ENCODE data around the gene TBC1D22A.

Gene TBC1D22A

DNA sequence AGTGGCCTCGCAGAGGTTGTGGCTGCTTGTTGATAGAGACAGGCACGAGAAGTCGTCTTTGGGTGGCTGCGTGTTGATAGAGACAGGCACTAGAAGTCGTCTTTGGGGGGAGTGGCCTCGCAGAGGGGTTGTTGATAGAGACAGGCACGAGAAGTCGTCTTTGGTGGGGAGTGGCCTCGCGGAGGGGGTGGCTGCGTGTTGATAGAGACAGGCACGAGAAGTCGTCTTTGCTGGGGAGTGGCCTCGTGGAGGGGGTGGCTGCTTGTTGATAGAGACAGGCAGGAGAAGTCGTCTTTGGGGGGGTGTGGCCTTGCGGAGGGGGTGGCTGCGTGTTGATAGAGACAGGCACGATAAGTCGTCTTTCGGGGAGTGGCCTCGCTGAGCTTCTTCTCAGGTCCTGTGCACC is 328.8 kb downstream of the TBC1D22A start:
- DNase-seq, result no peak

DNA sequence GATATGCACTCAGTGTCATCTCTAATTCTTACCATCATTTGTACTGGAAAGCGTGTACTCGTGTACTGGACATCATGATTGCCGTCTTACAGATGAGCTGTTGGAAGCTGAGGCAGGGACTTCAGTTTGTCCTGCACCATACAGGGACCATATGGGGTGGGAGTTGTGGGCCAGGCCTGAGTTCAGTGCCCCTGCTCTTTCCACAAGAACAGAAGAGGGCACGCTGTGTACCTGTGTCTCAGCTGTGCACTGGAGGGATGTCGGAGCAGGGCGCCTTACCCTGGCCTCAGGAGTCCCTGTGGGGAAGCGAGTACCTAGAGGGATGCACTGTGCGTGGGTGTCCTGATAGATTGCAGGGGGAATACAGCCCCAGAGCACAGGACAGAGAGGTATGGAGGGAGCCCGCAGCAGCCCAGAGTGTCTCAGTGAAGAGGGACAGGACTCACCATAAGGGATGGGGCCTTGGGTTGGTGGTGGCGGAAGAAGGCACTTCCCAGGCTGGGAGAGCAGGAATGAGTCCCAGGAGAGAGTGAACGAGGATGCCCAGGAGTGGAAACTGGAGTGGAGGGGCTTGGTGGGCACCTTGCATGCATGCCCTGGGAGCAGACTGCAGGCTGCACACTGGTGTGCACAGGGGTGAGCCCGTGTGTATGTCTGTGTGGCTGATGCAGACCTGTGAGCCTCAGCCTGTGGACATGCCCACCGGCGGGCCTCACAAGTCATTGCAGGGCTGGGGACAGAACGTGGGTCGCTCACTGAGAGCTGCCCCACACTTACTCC is 329.7 kb downstream of the TBC1D22A start:
- no peak for DNase-seq

DNA sequence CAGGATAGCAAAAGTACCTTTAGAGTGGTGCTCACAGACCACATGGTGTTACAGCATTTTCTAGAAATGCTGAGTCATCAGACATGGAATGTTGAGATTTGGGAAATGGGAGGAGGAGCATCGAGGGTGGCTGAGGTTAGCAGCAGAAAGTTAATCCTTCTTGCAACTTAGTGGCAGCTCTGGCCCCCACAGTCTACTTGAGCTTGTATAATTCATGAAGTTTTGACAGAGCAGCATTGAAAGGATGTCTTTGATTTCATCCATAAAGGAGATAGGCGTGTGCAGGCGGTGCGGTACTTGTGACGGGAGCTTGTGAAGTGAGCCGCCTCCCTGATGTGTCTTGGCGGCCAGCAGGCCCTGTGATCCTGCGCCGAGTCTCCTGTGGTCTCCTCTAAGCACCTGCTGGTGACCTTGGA is 330.5 kb downstream of the TBC1D22A start:
- peak; percentile 36 for DNase-seq

DNA sequence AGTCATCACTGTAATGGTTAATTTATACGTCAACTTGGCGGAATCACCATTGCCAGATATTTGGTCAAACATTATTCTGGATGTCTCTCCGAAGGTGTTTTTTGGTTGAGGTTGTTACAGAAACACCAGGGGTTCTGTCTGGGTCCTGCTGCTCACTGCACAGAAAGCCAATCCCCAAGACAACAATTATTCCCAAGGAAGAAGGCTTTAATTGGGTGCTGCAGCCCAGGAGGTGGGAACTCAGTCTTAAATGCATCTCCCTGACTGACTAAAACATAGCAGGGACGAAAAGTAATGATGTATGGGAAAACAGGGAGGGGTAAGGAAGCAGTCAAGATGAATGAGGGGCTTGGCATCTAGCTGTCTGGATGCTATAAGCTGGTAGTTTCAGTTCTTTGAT is 331.3 kb downstream of the TBC1D22A start:
- DNase-seq, result no peak

DNA sequence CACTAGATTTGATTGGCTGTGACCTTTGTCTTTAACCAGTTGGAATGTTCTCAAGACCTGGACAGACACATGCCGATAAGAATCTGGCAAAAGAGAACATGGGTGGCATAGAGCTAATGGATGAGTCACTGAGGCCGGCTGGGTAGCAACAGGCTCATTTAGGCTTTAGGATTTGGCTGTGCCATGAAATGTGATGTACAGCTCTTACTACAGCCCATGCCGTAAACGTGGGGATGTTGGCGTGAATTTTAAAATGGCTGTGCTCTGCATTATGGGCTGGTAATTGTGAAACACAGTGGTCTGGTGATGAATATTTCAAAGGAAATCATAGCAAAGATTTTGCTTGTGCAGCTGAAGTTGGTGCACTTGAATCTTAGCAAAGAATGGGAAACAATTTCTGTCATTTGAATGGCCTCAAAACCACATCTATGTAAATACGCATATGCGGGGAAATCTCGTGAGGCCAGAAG is 332.4 kb downstream of the TBC1D22A start:
- no peak for DNase-seq

DNA sequence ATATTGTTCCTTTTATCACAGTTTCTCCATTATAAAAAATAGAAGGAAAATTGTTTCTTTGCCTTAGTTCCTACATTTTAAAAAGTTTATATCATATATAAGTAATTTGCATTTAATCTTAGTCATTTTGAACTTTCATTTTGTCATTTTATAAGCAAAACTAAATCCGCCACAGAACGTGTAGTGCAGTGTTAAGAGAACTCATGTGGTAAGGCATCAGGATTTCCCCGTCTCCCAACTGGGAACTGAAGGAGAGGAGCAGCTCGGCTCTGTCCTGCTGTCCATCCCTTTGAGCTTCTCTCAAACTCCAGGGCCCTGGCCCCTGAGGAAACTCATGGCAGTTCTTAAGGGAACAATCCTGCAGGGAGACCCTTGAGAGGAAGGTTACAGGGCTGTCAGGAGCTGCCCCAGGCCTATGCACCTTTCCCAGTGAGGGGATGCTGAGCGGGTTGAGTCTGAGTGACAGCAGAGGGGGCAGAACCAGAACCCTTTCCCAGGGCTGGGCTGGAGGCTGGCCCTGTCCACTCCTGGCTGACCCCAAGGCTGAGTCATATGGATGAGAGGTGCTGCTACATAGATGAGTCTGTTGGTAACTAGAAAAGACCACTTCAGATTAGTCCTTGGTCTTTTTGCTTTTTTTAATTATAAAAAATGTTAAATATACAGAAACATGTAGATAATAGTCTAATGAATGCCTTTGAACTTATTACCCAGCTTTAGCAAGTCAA is 333.1 kb downstream of the TBC1D22A start:
- no peak for DNase-seq

DNA sequence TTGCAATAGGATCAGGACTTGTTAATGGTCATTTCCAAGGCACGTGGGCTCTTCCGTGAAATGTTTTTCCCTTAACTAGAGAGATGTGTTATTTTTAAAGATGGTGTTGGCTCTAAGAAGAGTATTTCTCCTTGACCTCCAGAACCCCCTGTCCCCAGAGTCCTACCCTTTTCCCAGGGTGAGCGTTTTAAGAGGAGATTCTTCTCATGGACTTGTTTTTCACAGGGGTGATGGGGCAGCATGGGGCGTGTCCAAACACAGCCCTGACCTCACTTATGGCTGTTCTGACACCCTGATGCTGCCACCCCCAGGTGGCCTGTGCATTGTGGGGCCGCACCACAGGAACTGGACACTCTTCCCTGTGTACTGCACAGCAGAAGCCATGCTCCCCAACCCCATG is 335.7 kb downstream of the TBC1D22A start:
- DNase-seq, result no peak

DNA sequence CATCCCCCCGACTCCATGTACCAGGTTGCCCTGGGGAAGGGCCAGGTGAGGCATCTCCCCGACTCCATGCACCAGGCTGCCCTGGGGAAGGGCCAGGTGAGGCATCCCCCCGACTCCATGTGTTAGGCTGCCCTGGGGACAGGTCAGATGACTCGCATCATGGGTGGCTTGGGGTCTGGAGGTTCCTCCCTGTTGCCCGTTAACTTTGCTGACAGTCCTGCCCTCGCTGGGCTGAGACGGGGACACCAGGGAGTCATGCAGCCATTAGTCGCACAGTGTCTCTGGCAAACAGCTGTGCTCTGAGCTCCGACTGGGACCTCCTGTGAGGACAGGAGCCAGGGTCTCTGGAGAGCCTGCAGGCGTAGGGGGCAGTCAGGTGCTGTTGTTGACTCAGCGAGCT is 336.1 kb downstream of the TBC1D22A start:
- peak; percentile 17 for DNase-seq

DNA sequence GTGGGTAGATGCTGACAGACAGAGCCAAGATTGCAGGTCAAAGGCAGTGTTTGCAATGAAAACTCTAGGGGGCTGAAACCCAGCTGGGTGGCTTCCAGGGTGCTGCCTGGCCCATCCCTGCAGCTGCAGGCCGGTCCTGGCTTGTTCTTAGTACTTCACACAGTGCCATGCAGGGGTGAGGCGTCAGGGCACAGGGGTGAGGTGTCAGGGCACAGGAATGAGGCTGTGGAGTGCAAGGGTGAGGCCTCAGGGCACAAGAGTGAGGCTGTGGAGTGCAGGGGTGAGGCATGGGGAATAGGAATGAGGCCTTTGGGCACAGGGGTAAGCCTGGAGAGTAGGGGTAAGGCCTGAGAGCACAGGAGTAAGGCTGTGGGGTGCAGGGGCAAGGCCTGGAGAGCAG is 337.6 kb downstream of the TBC1D22A start:
- no peak for DNase-seq

DNA sequence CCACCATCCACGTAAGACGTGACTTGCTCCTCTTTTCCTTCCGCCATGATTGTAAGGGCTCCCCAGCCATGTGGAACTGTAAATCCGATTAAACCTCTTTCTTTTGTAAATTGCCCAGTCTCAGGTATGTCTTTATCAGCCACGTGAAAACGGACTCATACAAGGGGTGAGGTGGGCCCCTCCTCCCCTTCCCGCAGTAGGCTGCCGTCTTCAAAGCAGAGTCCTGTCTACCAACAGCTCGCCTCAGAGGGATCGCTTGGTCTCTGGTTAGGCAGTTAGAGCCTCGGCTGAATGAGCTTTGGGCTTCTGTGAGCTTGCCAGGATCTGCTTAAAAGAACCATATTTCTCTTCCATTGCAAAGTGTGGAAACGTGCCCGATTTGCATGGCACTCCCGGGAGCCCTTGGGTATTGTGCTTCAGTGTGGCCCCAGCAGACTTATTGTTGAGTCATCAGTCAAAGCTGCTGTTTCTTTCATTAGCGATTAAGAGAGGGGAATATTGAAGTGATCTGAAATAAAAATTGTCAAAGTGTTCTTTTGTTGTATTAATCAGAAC is 338.3 kb downstream of the TBC1D22A start:
- no peak for DNase-seq

DNA sequence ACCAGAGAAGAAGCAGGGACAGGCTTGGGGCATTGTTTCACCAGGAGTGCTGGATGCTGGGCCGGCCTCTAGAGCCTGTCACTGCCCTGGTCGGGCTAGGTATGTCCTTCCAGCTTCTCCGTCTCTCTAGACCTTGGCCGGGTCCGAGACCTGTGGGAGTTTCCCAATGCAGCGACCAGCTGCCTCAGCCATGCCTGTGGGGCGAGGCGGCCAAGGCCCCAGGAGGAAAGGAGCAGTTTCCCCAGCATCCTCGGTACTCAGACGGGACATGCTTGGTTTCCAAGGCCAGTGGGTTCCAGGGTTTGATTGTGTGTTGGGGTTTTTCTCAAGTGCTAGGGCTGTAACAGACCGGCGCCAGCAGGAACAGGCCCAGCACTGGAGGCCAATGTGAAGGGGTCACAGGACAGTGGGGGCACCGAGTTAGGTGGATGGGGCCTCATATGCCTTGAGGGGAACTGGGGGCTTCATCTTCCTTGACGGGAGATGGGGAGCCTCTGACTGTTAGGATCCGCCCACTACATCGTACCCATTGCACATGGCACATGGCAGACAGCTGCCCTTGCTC is 339.0 kb downstream of the TBC1D22A start:
- no peak for DNase-seq

DNA sequence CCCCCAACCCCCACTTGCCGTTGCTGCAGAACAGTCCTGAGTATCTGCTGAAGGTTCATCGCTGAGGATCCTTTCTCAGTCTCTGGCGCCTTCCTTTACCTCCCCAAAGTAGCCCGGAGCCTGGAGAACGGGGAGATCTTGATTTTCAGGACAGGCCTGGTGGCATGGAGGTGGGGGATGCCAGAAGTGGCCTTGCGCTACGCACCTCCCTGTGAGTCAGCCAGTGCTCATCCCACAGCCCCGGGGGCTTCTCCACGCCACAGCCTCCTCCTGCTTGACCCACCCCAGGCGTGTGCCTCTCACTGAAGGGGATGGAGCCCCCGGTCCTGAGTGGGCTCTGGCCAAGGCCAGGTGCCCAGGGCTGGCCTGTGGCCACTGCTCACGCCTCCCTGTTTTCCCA is 339.6 kb downstream of the TBC1D22A start:
- no peak for DNase-seq

DNA sequence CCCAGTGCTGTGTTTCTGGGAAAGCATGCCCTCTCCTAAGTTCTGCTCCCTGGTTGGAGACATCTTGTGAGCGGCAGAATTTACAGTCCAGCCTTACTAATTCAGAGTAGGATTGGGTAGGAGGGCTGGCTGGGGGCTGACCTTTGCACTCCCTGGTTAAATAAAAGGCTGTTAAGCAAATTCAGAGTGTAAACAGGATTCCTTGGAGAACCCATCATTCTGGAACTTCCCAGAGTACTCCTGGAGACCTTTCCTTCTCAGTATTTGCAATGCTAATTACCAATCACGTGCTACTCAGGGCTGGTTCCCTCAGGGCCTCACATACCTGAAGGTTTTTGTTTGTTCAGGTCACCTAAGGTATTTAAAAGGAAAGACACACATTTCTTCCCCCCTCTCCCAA is 340.2 kb downstream of the TBC1D22A start:
- no peak for DNase-seq

DNA sequence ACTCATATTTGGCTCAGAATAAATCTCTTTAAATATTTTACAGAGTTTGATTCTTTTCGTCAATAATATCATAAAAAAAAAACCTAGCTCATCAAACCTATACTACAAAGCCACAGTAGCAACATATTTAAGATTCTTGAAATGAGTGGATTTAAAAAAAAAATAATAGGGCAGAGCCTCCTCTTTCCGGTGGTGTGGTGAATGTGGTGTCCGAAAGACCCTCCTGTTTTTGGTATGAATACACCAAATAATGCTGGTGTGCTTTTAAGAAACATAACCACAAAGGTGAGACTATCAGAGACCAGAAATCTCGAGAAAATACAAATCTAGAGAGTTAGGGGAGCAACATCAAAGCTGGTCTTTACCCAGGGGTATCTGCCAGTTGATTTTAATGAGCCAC is 342.6 kb downstream of the TBC1D22A start:
- DNase-seq, result no peak

DNA sequence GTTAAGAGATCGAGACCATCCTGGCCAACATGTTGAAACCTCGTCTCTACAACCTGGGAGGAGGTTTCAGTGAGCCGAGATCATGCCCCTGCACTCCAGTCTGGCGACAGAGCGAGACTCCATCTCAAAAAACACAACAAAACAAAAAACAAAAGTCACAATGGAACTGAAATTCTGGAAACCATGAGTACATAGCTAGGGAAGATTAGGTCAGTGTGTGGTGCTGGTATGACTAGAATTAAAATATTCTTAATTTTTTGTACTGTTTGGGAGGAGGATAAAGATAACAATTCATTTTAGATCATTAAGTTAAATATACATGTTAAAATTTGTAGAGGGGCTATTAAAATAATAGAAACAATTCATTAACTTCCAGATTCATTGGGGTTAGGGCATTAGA is 344.4 kb downstream of the TBC1D22A start:
- no peak for DNase-seq

DNA sequence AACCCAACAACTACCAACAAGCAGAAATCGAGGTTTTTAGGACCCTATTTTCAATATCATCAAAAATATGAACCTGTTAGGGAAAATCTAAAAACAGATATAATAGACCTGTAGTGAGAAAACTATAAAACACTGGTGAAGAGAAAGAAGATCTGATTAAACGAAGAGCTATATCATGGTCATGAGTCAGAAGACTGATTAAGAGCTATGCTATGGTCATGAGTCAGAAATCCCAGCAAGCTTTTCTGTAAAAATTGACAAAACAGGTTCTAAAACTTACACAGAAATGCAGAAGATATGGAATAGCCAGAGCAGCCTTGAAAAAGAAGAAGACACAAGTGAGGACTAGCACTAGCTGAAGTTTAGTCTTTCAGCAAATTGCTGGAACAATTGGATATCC is 345.0 kb downstream of the TBC1D22A start:
- DNase-seq, result no peak

DNA sequence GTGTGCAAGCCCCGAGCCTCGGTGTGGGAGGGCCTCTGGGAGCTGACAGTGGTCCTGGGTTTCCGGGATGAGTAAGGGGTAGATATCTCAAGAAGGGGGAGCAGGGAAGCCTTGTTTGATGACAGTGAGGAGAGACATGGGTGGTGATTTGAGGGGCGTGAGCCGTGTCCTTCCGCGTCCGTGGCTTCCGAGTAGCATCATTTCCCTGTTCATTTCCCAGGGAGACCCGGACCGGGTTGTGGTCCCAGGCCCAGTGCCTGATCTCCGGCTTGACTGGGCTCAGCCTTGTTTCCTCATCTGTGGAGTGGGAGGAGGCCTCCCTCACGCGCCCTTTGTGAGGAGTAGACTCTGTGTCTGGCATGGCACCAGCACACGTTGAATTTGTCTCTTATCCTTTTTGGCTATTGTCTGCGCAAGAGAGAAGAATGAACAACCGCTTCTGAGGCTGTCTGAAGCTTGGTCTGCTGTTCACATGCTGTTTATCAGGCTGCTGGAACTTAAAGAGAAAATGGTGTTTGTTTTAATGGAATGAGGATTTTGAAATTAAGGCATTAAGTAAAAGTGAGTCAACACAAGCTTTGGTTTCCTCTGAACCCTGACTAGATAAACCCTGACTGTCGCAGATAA is 348.5 kb downstream of the TBC1D22A start:
- DNase-seq, result no peak

DNA sequence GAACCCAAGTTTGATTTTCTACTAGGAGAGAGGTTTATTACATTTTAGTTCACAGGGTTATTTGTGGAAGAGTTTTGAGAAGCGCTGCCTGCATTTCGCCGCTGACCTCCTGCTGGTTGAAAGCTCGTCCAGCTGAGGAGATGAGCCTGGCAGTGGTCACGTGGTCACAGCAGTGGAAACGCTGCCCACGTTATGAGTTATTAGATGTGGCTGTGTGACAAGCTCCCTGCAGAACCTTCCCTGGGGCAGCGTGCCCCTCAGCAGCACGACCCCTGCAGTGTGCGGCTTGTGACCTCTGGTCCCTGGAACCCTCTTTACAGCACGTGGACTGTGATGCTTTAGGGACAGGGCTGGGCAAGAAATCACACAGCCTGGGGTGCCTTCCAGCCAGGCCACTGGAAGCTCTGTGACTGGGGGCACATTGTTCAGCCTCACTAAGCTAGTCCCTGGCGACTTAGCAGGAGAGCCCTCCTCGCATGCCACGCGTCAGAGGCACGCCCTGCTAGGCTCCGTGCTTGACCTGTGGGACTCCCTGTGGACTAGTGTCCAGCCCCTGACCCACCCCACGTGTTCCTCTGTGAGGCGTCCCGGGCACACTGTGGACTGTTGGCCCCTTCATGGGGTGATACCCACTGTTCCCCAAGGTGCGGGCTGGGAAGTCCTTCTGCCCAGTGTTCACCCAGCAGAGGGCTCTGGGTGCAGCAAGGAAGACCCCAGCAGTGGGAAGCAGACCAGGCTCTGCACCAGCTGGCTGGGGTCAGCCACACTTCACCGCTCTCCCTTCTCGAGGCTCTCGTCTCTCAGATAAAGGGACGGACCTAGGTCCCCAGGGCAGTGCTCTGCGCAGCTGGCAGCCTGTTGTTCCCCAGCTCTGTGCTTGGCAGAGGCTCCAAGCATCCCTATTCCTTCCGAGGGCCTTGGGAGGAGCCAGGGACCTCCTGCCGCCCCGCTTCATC is 349.5 kb downstream of the TBC1D22A start:
- DNase-seq, result peak; percentile 70

DNA sequence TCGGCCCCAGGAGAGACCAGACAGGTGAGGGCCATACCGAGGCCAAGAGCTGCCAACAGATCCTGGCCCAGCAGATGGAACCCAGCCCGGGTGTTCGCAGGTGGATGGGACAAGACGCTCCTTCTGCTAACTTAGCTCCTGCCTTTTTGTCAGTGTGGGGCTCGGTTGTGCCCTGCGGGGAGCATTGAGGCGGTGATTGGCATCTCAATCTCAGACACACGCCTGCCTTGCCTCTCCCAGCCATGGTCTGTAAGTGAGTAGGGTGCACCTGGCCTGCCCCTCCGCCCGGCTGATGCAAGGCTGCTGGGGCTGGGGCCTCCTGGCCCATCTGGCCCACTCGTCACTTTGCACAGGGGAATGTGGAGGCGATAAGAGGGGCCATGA is 350.1 kb downstream of the TBC1D22A start:
- no peak for DNase-seq

DNA sequence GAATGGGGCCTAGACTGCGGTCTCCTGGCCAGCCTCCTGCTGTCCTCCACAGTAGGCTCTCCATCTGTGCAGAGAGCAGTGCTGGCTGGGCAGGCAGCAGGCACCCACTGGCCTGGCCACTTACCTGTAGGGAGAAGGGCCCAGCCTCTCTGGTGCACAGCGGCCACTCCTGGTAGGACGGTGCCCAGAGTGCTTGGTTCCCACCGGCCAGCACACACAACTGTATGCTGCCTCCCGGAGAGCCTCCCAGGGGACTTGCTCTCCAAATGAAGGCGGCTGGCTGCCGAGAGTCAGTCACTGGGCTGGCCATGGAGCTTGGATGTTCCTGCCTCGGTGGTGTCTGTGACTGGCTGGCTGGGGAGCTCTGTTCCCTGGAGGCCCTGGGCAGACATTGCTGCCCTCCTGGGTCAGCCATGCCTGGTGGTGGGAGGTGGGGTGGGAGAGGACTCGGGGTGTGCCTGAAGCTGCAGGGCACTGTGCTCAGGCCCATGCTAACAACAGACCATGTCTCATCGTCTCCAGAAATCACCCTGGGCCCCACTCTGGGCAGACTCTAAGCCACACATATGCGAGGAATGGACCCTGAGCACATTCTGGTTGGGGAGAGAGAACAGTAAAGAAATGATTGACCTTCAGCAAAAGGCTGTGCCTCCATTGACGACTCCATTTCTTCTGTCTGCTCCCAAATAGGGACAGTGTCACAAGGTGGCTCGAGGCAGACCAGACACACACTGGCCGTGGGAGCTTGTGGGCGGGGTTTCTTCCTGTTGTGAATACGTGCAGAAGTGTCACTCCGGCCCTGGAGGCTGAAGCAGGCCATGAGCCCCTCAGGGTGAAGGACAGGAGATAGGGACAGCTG is 350.8 kb downstream of the TBC1D22A start:
- DNase-seq, result peak; percentile 6

DNA sequence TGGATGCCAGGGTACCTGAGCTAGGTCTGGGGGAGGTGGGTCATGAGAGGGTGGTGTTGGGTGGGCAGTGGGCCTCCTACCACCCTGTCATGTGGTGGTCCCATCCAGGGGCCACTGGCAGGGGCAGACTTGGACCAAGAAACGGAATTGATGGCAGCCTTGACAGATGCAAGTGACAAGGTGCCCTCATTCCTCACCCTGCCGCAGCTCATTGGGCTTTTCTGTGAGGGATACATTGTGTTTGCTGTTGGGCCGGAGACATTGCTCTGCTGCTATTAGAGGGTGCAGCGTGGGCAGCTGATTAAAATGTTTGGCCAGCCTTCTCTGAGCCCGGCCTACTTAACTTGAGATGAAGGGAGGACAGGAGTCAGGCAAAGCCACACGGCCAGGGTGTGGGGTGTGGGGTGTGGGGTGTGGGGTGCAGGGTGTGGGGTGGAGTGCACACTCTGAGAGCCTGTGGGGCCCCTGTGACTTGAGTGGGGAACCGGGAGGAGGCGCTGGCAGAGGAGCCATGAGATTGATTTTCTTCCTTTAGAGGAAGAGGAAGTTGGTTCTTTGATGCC is 351.5 kb downstream of the TBC1D22A start:
- no peak for DNase-seq

Measured in eye (tissue), 1 donor.